GM18498 (cell line): ENCODE measurements around the gene KIF5A.
"Not testable (repeated sequence)": the region's sequence is repeated elsewhere in the genome, so short reads cannot be mapped to it uniquely, and the experiment has no call there.

ENCODE experiments used
- ATAC-seq: cut with Tn5 transposase; IDR thresholded peaks from one replicate; pipeline ENCODE4 v1.9.1; 2021; ENCODE audit warnings: mild to moderate bottlenecking, moderate library complexity; ENCODE audit not compliant: unreplicated experiment

KIF5A gene

GRCh38 chr12:57552835-57553313 is 3.0 kb downstream of the KIF5A start:
- ATAC-seq: no peak

GRCh38 chr12:57553343-57554202 is 3.7 kb downstream of the KIF5A start:
- ATAC-seq: no peak

GRCh38 chr12:57554453-57554852 is 4.6 kb downstream of the KIF5A start:
- no peak for ATAC-seq

GRCh38 chr12:57554897-57555296 is 5.1 kb downstream of the KIF5A start:
- no peak for ATAC-seq

- no peak for ATAC-seq
These were observed 9.0 kb downstream of the KIF5A start for GRCh38 chr12:57558864-57559263.

GRCh38 chr12:57560516-57560915 is 10.7 kb downstream of the KIF5A start:
- no peak for ATAC-seq

GRCh38 chr12:57561117-57561516 is 11.3 kb downstream of the KIF5A start:
- not testable (repeated sequence) for ATAC-seq

- ATAC-seq: no peak
These were observed 13.5 kb downstream of the KIF5A start for GRCh38 chr12:57563358-57563757.

GRCh38 chr12:57564178-57564740 is 14.4 kb downstream of the KIF5A start:
- no peak for ATAC-seq

- ATAC-seq: no peak
These were observed 19.0 kb downstream of the KIF5A start for GRCh38 chr12:57568838-57569237.

GRCh38 chr12:57569858-57570257 is 20.0 kb downstream of the KIF5A start:
- ATAC-seq: no peak

- not testable (repeated sequence) for ATAC-seq
These were observed 20.6 kb downstream of the KIF5A start for GRCh38 chr12:57570438-57570837.

- ATAC-seq: no peak
These were observed 22.3 kb downstream of the KIF5A start for GRCh38 chr12:57571926-57572762.

GRCh38 chr12:57574795-57575194 is 25.0 kb downstream of the KIF5A start:
- ATAC-seq: no peak

GRCh38 chr12:57575771-57576612 is 26.1 kb downstream of the KIF5A start:
- ATAC-seq: no peak

- no peak for ATAC-seq
These were observed 26.8 kb downstream of the KIF5A start for GRCh38 chr12:57576613-57577160.

GRCh38 chr12:57577981-57578758 is 28.3 kb downstream of the KIF5A start:
- no peak for ATAC-seq

GRCh38 chr12:57579011-57579410 is 29.2 kb downstream of the KIF5A start:
- no peak for ATAC-seq

- no peak for ATAC-seq
These were observed 30.0 kb downstream of the KIF5A start for GRCh38 chr12:57579677-57580465.
